Thyroid gland (tissue), 4 donors: Measurements from ENCODE around the gene CARS1. TPM values are rescaled to one million over a fixed set of nuclear protein-coding genes. Genes with fewer than 3 reads are reported as not detected.

Experiments used
- DNase-seq, 2 donors: peaks; one replicate each; pipeline ENCODE4 v3.0.0-alpha.2; 2019
- H3K27ac ChIP-seq, 3 donors: fragments of 200-600 bp; sonication (generic); 1 replicate in 2 of 3; 2 replicates in 1 of 3; pipeline ENCODE4 v1.5.1; 2016 to 2019; ENCODE audit warnings: mild to moderate bottlenecking in 1 of 3, moderate library complexity in 1 of 3
- H3K27me3 ChIP-seq: fragments of 200-600 bp; sonication (generic); one replicate; pipeline ENCODE4 v1.5.1; 2019
- H3K36me3 ChIP-seq, 2 donors: fragments of 200-600 bp; sonication (generic); one replicate each; pipeline ENCODE4 v1.5.1; 2016 to 2019
- H3K4me1 ChIP-seq, 2 donors: fragments of 200-600 bp; sonication (generic); one replicate each; pipeline ENCODE4 v1.5.1; 2017 to 2019
- H3K4me3 ChIP-seq, 3 donors: fragments of 200-600 bp; sonication (generic); replicated peaks in 1 of 3; 1 replicate in 2 of 3; 2 replicates in 1 of 3; pipeline ENCODE4 v1.5.1; 2016; ENCODE audit warnings: mild to moderate bottlenecking in 1 of 3
- H3K9me3 ChIP-seq: fragments of 200-600 bp; sonication (generic); one replicate; pipeline ENCODE4 v1.5.1; 2017
- CTCF ChIP-seq, 6 experiments: fragments of 200-600 bp in 3 of 6; fragments of 450-650 bp in 3 of 6; sonication (generic) in 3 of 6; IDR thresholded peaks; one replicate each; pipeline ENCODE4 v1.5.1; 2016 to 2019; ENCODE audit warnings: antibody characterized with exemption in 6 of 6, mild to moderate bottlenecking in 2 of 6, inconsistent platforms in 1 of 6, moderate library complexity in 1 of 6
- POLR2A ChIP-seq, 2 donors: fragments of 450-650 bp; IDR thresholded peaks; one replicate each; pipeline ENCODE4 v1.6.1; 2017; ENCODE audit warnings: antibody characterized with exemption in 2 of 2, mild to moderate bottlenecking in 2 of 2, moderate library complexity in 1 of 2
- WGBS, 2 donors: methylation state at CpG; one replicate each; pipeline ENCODE4 v1.1.5; 2017; 5-methylcytosine and 5-hydroxymethylcytosine counted together
- intact Hi-C: fragments of 100-400 bp; cut with DNase I; formaldehyde crosslinking; loops from one replicate; pipeline ENCODE4 v1.15.1; 2023
- total RNA-seq, 4 donors: library from RNA; depleted of rRNA; stranded (reverse); fragments of >200 nt; gene quantifications; one replicate each; pipeline ENCODE4 v1.2.3, GENCODE V29; 2016

CARS1 gene
- total RNA-seq, 4 donors from 2014 or later: 36.7 to 56.2 (median 50.1) TPM

- intact Hi-C loops: no loop called here
- TF ChIP-seq CTCF (IDR thresholded peaks at IDR 0.05) (no peak), POLR2A (IDR thresholded peaks at IDR 0.05) (no peak)
- H3K36me3 ChIP-seq: peaks cover 0 to 7% of the 10 kb centered on the region in 2 donors
- no peaks in the 10 kb centered on the region for H3K9me3 ChIP-seq
- 90 to 96% methylated on average over 8 to 11 of the region's 14 CpGs for WGBS, 2 donors
- H3K4me1 ChIP-seq: peaks cover 0 to 8% of the 10 kb centered on the region in 2 donors
- no peak overlapping the region for H3K4me3 ChIP-seq
- no peak for DNase-seq
- H3K27ac ChIP-seq: no peak overlapping the region
- H3K27me3 ChIP-seq: no peaks in the 10 kb centered on the region
Observed at GRCh38 chr11:3088806-3089205, 31.6 kb upstream of the CARS1 start.

DNA sequence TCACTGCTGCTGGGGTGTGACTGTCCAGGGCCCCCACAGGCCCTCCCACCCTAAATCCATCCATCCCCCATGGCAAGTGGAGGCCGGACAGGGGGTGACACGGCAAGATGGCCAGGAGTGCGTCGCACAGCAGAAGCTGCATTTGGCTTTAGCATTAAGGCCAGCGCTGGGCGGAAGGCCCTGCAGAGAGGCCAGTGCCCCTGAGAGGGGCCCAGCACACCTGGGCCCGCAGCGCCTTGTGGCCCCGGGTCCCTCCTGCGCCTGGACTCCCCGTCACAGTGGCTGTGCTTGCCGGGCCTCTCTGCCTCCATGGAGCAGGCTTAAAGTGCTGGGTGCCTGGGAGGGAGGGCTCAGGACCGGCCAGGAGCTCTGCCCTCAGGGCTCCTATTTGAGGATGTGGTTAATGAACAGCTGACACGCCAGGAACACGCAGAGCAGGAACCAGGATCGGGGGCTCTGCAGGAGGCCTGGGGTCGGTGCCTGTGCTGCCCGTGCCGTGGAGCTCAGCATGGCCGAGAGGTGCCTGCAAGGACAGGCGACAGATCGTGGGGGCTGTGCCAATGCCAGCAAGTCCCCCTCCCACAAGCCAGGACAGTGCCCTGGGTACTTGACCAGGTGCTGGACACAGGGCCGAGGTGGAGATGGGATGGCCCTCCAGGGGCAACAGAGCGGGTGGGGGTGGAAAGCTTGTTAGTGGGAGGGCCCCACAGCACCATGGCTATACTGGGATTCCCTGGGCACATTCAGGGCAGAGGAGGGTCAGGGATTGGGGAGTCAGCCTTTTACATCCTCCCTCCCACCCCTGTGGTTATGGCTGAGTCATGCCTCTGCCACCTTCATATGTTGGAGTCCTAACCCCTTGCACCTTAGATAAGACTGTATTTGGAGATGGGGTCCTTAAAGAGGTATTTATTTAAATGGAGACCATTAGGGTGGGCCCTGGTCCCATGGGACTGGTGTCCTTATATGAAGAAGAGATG lies 30.9 kb upstream of the CARS1 start:
- Histone ChIP-seq H3K4me3 (no peak overlapping the region), H3K27ac (no peak overlapping the region), H3K36me3 (peaks cover 0 to 7% of the 10 kb centered on the region in 2 donors), H3K4me1 (peaks cover 0 to 8% of the 10 kb centered on the region in 2 donors), H3K9me3 (no peaks in the 10 kb centered on the region), H3K27me3 (no peaks in the 10 kb centered on the region)
- WGBS, 2 donors: 85 to 87% methylated on average over 7 to 10 of the region's 24 CpGs
- intact Hi-C loops: no loop called here
- TF ChIP-seq POLR2A (IDR thresholded peaks at IDR 0.05) (no peak), CTCF (IDR thresholded peaks at IDR 0.05) (no peak)
- no peak for DNase-seq

DNA sequence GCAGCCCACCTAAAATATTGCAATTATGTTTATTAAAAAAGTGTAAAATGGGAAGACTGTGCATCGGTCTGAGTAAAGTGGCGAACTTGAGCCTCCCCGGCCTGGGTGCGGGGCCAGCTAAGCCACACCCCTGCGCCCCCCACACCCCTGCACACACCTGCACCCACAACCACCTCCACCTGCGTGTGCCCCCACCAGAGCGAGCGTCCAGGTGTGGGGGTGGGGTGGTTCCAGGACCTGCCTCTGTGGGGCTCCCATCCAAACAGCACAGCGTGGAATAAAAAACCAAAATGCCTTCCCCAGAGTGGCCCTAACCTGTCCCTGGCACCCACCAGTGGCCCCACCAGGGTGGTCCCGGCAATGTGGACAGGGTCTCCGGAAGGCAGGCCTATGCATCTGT lies 30.1 kb upstream of the CARS1 start:
- Histone ChIP-seq H3K4me3 (no peak overlapping the region), H3K27ac (no peak overlapping the region), H3K36me3 (peaks cover 0 to 7% of the 10 kb centered on the region in 2 donors), H3K9me3 (no peaks in the 10 kb centered on the region), H3K27me3 (no peaks in the 10 kb centered on the region), H3K4me1 (peaks cover 0 to 8% of the 10 kb centered on the region in 2 donors)
- no peak for DNase-seq
- WGBS, 2 donors: 94 to 98% methylated on average over 8 to 10 of the region's 11 CpGs
- TF ChIP-seq CTCF (IDR thresholded peaks at IDR 0.05): no peak
- no peak for TF ChIP-seq POLR2A (IDR thresholded peaks at IDR 0.05)
- intact Hi-C loops: no loop called here

- Histone ChIP-seq H3K4me3 (no peak overlapping the region), H3K9me3 (no peaks in the 10 kb centered on the region), H3K36me3 (peaks cover 0 to 7% of the 10 kb centered on the region in 2 donors), H3K4me1 (peaks cover 0 to 2% of the 10 kb centered on the region in 2 donors), H3K27ac (no peak overlapping the region), H3K27me3 (no peaks in the 10 kb centered on the region)
- 69 to 74% methylated on average over 4 to 8 of the region's 9 CpGs for WGBS, 2 donors
- intact Hi-C loops: no loop called here
- DNase-seq: no peak
- TF ChIP-seq POLR2A (IDR thresholded peaks at IDR 0.05): no peak
Observed at GRCh38 chr11:3086671-3087150, 29.5 kb upstream of the CARS1 start.

DNA sequence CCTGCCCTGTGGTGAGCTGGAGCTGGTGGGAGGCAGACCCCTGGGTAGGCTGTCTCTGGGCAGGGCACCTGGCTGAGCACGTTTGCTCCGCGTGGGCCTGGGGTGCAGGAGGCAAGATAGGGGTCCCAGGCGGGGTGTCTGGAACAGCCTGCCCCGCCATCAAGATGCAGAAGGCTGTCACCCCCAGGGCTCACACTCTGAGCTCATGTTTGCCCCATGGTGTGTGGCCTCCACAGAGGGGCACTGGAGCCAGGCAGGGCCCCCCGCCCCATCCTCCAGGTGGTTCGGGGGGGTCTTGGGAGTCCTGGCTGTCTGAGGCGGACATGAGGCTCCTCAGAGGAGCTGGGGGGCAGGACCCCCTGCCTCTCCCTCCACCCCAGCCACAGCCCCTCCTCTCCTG lies 28.9 kb upstream of the CARS1 start:
- Histone ChIP-seq H3K4me1 (no peaks in the 10 kb centered on the region), H3K9me3 (no peaks in the 10 kb centered on the region), H3K4me3 (no peak overlapping the region), H3K36me3 (peaks cover 0 to 7% of the 10 kb centered on the region in 2 donors), H3K27ac (no peak overlapping the region), H3K27me3 (no peaks in the 10 kb centered on the region)
- intact Hi-C loops: no loop called here
- no peak for DNase-seq
- TF ChIP-seq POLR2A (IDR thresholded peaks at IDR 0.05) (no peak), CTCF (IDR thresholded peaks at IDR 0.05) (no peak)
- WGBS, 2 donors: 74 to 92% methylated on average over 4 of the region's 8 CpGs
